ENCODE data around the gene MMAB.

Gene MMAB

GRCh38 chr12:109548258-109548657 is 25.0 kb downstream of the MMAB start:
- Histone ChIP-seq H3K36me3 (ENCODE audit: control insufficient read depth, insufficient read depth, low read length) (no peaks in the 10 kb centered on the region), H3K27me3 (replicated peaks; ENCODE audit: control insufficient read depth, insufficient read depth, low read length) (peaks cover 1% of the 10 kb centered on the region; the same call in 1 of the 2 replicates), H3K4me3 (replicated peaks; ENCODE audit: low read depth, low read length) (no peak overlapping the region)
- no peak for TF ChIP-seq CTCF (IDR thresholded peaks at IDR 0.05; ENCODE audit: insufficient read depth, low read length, poor library complexity, severe bottlenecking)
- DNase-seq (ENCODE audit: extremely low read depth, insufficient read length): no peak

GRCh38 chr12:109547286-109547685 is 26.0 kb downstream of the MMAB start:
- H3K36me3 ChIP-seq (ENCODE audit: control insufficient read depth, insufficient read depth, low read length): no peaks in the 10 kb centered on the region; the same call in 1 of the 2 replicates
- H3K4me3 ChIP-seq (replicated peaks; ENCODE audit: low read depth, low read length): no peak overlapping the region
- DNase-seq (ENCODE audit: extremely low read depth, insufficient read length): no peak
- TF ChIP-seq CTCF (IDR thresholded peaks at IDR 0.05; ENCODE audit: insufficient read depth, low read length, poor library complexity, severe bottlenecking): no peak
- peaks cover 1% of the 10 kb centered on the region; the same call in 1 of the 2 replicates for H3K27me3 ChIP-seq (replicated peaks; ENCODE audit: control insufficient read depth, insufficient read depth, low read length)

GRCh38 chr12:109545826-109546225 is 27.5 kb downstream of the MMAB start:
- TF ChIP-seq CTCF (IDR thresholded peaks at IDR 0.05; ENCODE audit: insufficient read depth, low read length, poor library complexity, severe bottlenecking): no peak

GRCh38 chr12:109544955-109545531 is 28.3 kb downstream of the MMAB start:
- DNase-seq (ENCODE audit: extremely low read depth, insufficient read length): no peak
- no peak for TF ChIP-seq CTCF (IDR thresholded peaks at IDR 0.05; ENCODE audit: insufficient read depth, low read length, poor library complexity, severe bottlenecking)

More at GRCh38 chr12:109545826-109546225, 27.5 kb downstream of the MMAB start:
- peaks cover 1% of the 10 kb centered on the region; the same call in 1 of the 2 replicates for H3K27me3 ChIP-seq (replicated peaks; ENCODE audit: control insufficient read depth, insufficient read depth, low read length)
- no peak overlapping the region for H3K4me3 ChIP-seq (replicated peaks; ENCODE audit: low read depth, low read length)
- H3K36me3 ChIP-seq (ENCODE audit: control insufficient read depth, insufficient read depth, low read length): no peaks in the 10 kb centered on the region; the same call in 1 of the 2 replicates
- no peak for DNase-seq (ENCODE audit: extremely low read depth, insufficient read length)

GRCh38 chr12:109542876-109543275 is 30.4 kb downstream of the MMAB start:
- no peak for TF ChIP-seq CTCF (IDR thresholded peaks at IDR 0.05; ENCODE audit: insufficient read depth, low read length, poor library complexity, severe bottlenecking)
- Histone ChIP-seq H3K36me3 (ENCODE audit: control insufficient read depth, insufficient read depth, low read length) (no peaks in the 10 kb centered on the region; the same call in 1 of the 2 replicates), H3K27me3 (replicated peaks; ENCODE audit: control insufficient read depth, insufficient read depth, low read length) (no peaks in the 10 kb centered on the region; the same call in 1 of the 2 replicates), H3K4me3 (replicated peaks; ENCODE audit: low read depth, low read length) (no peak overlapping the region)
- DNase-seq (ENCODE audit: extremely low read depth, insufficient read length): no peak

More at GRCh38 chr12:109544955-109545531, 28.3 kb downstream of the MMAB start:
- no peak overlapping the region for H3K4me3 ChIP-seq (replicated peaks; ENCODE audit: low read depth, low read length)
- H3K36me3 ChIP-seq (ENCODE audit: control insufficient read depth, insufficient read depth, low read length): no peaks in the 10 kb centered on the region; the same call in 1 of the 2 replicates
- H3K27me3 ChIP-seq (replicated peaks; ENCODE audit: control insufficient read depth, insufficient read depth, low read length): peaks cover 1% of the 10 kb centered on the region; the same call in 1 of the 2 replicates
